Mesendoderm (in vitro differentiated cells): ENCODE measurements around the gene PICALM.

ENCODE experiments used
- DNase-seq: peaks from one replicate; pipeline ENCODE4 v3.0.0; 2013
- H2AK5ac ChIP-seq: 2 replicates; pipeline ENCODE4 v1.6.1; 2013; ENCODE audit warnings: low read length, inconsistent platforms
- H2BK120ac ChIP-seq: 2 replicates; pipeline ENCODE4 v1.6.1; 2013; ENCODE audit warnings: low read depth, mild to moderate bottlenecking, low read length, moderate library complexity, mixed read lengths
- H2BK15ac ChIP-seq: replicated peaks from 2 replicates; pipeline ENCODE4 v1.6.1; 2013; ENCODE audit warnings: low read depth, mild to moderate bottlenecking, moderate library complexity
- H2BK5ac ChIP-seq: 2 replicates; pipeline ENCODE4 v1.6.1; 2013; ENCODE audit warnings: low read length, inconsistent platforms
- H3K18ac ChIP-seq: 2 replicates; pipeline ENCODE4 v1.6.1; 2013; ENCODE audit warnings: mild to moderate bottlenecking, low read length, mixed read lengths
- H3K23ac ChIP-seq: one replicate; pipeline ENCODE4 v1.6.1; 2013; ENCODE audit warnings: low read length
- H3K27ac ChIP-seq: 2 replicates; pipeline ENCODE4 v1.5.1; 2013; ENCODE audit warnings: low read depth, mild to moderate bottlenecking, inconsistent platforms, low read length, moderate library complexity
- H3K27me3 ChIP-seq: 2 replicates; pipeline ENCODE4 v1.6.1; 2013; ENCODE audit warnings: low read length, control low read depth, mild to moderate bottlenecking, inconsistent platforms; ENCODE audit not compliant: insufficient read depth, poor library complexity
- H3K36me3 ChIP-seq: 2 replicates; pipeline ENCODE4 v1.6.1; 2013; ENCODE audit warnings: low read length, inconsistent platforms; ENCODE audit not compliant: control insufficient read depth, insufficient read depth
- H3K4ac ChIP-seq: one replicate; pipeline ENCODE4 v1.6.1; 2013; ENCODE audit warnings: low read depth, mild to moderate bottlenecking, low read length, moderate library complexity
- H3K4me1 ChIP-seq: 2 replicates; pipeline ENCODE4 v1.6.1; 2013; ENCODE audit warnings: low read depth, low read length, inconsistent platforms; ENCODE audit not compliant: control insufficient read depth
- H3K4me2 ChIP-seq: 2 replicates; pipeline ENCODE4 v1.6.1; 2013; ENCODE audit warnings: low read length
- H3K4me3 ChIP-seq: 2 replicates; pipeline ENCODE4 v1.5.1; 2013; ENCODE audit warnings: mild to moderate bottlenecking, low read length
- H3K56ac ChIP-seq: one replicate; pipeline ENCODE4 v1.6.1; 2013; ENCODE audit warnings: low read length
- H3K79me1 ChIP-seq: 2 replicates; pipeline ENCODE4 v1.6.1; 2013; ENCODE audit warnings: low read length, inconsistent platforms
- H3K79me2 ChIP-seq: 2 replicates; pipeline ENCODE4 v1.6.1; 2013; ENCODE audit warnings: mild to moderate bottlenecking, low read length; ENCODE audit not compliant: control insufficient read depth, insufficient read depth
- H3K9ac ChIP-seq: 2 replicates; pipeline ENCODE4 v1.6.1; 2013; ENCODE audit warnings: low read length, inconsistent platforms
- H4K5ac ChIP-seq: one replicate; pipeline ENCODE4 v1.6.1; 2013; ENCODE audit warnings: low read length
- H4K8ac ChIP-seq: one replicate; pipeline ENCODE4 v1.6.1; 2013; ENCODE audit warnings: low read depth, mild to moderate bottlenecking, control low read depth, low read length, moderate library complexity
- WGBS: extraction: QIAGEN DNeasy Blood & Tissue Kit; methylation state at CpG from one replicate; pipeline ENCODE4 v1.1.7; 2013; ENCODE audit warnings: low lambda C conversion rate, missing lambda C conversion rate; ENCODE audit not compliant: insufficient coverage; ENCODE audit errors: extremely low coverage; 5-methylcytosine and 5-hydroxymethylcytosine counted together

PICALM gene

DNA sequence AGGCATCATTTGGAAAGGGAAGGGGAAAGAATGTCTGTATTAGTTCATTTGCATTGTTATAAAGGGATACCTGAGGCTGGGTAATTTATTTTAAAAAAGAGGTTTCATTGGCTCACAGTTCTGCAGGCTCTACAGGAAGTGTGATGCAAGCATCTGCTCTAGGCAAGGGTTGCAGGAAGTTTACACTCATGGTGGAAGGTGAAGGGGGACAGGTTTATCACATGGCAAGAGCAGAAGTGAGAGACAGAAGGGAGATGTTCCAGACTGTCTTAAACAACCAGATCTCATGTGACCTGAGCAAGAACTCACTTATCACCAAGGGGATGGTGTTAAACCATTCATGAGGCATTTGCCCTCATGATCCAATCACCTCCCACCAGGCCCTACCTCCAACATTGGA, 123.1 kb downstream of the PICALM start:
- no peaks in the 10 kb centered on the region for H3K36me3 ChIP-seq
- no peaks in the 10 kb centered on the region for H3K79me2 ChIP-seq
- H3K56ac ChIP-seq, result no peak overlapping the region
- no peak overlapping the region for H2BK5ac ChIP-seq
- H4K8ac ChIP-seq, result no peak overlapping the region
- H3K23ac ChIP-seq, result no peak overlapping the region
- H3K4me3 ChIP-seq, result no peak overlapping the region
- H3K18ac ChIP-seq, result no peak overlapping the region
- H2AK5ac ChIP-seq, result no peak overlapping the region
- DNase-seq, result peak; percentile 44
- no peak overlapping the region for H2BK120ac ChIP-seq
- H4K5ac ChIP-seq, result no peak overlapping the region
- H3K27me3 ChIP-seq, result no peaks in the 10 kb centered on the region
- no peak overlapping the region for H3K9ac ChIP-seq
- H3K4me1 ChIP-seq, result no peaks in the 10 kb centered on the region
- no peak overlapping the region for H3K4ac ChIP-seq
- no peak overlapping the region for H2BK15ac ChIP-seq
- H3K4me2 ChIP-seq, result no peak overlapping the region
- H3K79me1 ChIP-seq, result no peaks in the 10 kb centered on the region
- H3K27ac ChIP-seq, result no peak overlapping the region

DNA sequence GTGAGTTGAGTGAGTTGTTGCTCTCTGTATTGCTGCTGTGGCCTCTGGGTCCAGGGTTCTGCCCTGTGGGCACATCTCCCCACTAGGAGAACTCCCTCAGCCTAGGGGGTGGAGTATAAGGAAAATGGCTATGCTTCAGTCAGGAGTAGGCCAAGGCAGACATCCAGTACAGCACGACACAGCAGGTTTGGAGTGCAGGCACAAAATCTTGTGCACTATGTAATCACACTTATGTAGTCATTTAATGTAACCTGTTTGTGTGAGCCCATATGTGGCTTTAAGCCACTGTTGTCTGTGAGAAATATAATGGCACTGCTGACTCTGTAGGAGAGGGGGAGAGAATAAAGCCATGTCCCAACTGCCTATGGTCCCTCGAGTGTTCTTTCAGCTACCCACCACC, 123.6 kb downstream of the PICALM start:
- Histone ChIP-seq H3K4me3 (no peak overlapping the region), H3K56ac (no peak overlapping the region), H2BK15ac (no peak overlapping the region), H2BK5ac (no peak overlapping the region), H3K79me1 (no peaks in the 10 kb centered on the region), H3K27ac (no peak overlapping the region), H3K18ac (no peak overlapping the region), H2BK120ac (no peak overlapping the region), H3K4me2 (no peak overlapping the region), H3K9ac (no peak overlapping the region), H4K5ac (no peak overlapping the region), H3K79me2 (no peaks in the 10 kb centered on the region), H3K23ac (no peak overlapping the region), H4K8ac (no peak overlapping the region), H2AK5ac (no peak overlapping the region), H3K27me3 (no peaks in the 10 kb centered on the region), H3K4ac (no peak overlapping the region), H3K4me1 (no peaks in the 10 kb centered on the region), H3K36me3 (no peaks in the 10 kb centered on the region)
- no CpG with 5 or more reads among the region's 2 CpGs for WGBS
- DNase-seq, result no peak

DNA sequence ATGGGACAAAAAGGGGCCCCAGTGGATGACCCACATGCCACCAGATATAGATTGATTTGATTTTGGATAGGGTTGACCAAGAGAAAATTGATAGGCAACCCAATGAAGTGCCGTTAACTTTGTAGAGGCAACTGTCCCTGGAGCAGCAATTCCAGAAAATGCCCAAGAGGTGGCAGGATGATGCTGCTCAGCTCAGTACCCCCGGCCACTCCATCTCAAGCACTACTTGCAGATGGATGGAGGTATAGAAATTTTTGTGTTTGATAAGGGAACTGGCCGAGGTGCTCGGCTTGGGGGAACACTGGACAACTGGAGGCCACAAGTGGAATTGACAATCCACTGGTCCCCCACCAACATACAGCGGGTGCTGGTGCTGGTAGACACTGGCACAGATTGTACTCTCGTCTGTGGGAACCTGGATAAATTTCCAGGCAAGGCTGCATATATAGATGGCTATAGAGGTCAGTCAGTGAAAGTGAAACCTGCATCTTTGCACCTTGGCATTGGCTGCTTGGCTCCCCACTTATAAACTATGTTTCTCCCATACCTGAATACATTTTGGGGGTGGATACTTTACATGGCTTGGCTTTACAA, 127.4 kb downstream of the PICALM start:
- DNase-seq, result peak; percentile 76

DNA sequence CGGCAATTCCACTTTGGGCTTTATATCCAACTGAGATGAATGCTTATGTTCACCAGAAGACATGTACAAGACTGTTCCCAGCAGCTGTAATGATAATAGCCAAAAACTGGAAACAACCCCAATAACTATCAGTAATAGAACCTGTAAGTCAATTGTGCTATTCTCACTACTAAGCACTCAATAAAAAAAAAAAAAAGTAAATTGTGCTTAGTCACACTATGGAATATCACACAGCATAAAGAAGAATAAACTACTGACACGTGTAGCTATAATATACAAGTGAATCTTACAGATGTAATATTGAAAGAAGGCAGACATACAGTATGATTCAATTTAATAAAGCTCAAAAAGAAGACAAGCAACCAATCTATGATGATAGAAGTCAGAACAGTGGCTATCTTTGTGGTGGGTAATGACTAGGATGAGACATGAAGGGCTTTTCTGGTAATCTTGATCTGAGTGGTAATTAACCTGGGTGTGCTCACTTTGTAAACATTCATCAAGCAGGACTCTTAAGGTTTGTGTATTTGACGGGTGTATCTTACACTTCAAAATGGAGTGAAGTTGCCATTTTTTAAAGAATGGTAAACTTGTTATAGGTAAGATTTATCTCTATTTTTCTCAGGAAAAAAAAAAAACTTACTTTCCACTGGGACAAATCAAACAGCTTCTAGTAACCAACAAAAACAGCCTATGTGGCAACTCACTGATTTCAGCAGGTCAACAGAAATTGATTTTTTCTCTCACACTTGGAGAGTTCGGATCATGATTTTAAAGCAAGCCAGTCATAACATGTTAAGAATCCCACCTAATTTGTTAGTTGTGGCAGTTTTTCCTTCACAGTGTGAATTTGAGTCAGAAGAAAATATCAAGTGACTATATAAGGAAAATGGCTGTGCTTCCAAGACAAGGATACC, 129.5 kb downstream of the PICALM start:
- no CpG with 5 or more reads among the region's 4 CpGs for WGBS
- Histone ChIP-seq H3K36me3 (no peaks in the 10 kb centered on the region), H3K9ac (no peak overlapping the region), H2BK5ac (no peak overlapping the region), H3K4ac (no peak overlapping the region), H3K4me3 (no peak overlapping the region), H3K4me1 (no peaks in the 10 kb centered on the region), H4K5ac (no peak overlapping the region), H2BK120ac (no peak overlapping the region), H3K56ac (no peak overlapping the region), H2AK5ac (no peak overlapping the region), H3K79me1 (no peaks in the 10 kb centered on the region), H3K18ac (no peak overlapping the region), H3K27ac (no peak overlapping the region), H4K8ac (no peak overlapping the region), H3K27me3 (no peaks in the 10 kb centered on the region), H3K79me2 (no peaks in the 10 kb centered on the region), H2BK15ac (no peak overlapping the region), H3K4me2 (no peak overlapping the region), H3K23ac (no peak overlapping the region)
- no peak for DNase-seq

More for the DNA sequence above, 127.4 kb downstream of the PICALM start:
- Histone ChIP-seq H3K4me3 (no peak overlapping the region), H3K27ac (no peak overlapping the region), H2AK5ac (no peak overlapping the region), H3K27me3 (no peaks in the 10 kb centered on the region), H4K8ac (no peak overlapping the region), H3K36me3 (no peaks in the 10 kb centered on the region), H3K4me1 (no peaks in the 10 kb centered on the region), H2BK15ac (no peak overlapping the region), H4K5ac (no peak overlapping the region), H3K4me2 (no peak overlapping the region), H3K79me2 (no peaks in the 10 kb centered on the region), H3K4ac (no peak overlapping the region), H2BK120ac (no peak overlapping the region), H3K23ac (no peak overlapping the region), H3K9ac (no peak overlapping the region), H2BK5ac (no peak overlapping the region), H3K79me1 (no peaks in the 10 kb centered on the region), H3K56ac (no peak overlapping the region), H3K18ac (no peak overlapping the region)
- no CpG with 5 or more reads among the region's 6 CpGs for WGBS

DNA sequence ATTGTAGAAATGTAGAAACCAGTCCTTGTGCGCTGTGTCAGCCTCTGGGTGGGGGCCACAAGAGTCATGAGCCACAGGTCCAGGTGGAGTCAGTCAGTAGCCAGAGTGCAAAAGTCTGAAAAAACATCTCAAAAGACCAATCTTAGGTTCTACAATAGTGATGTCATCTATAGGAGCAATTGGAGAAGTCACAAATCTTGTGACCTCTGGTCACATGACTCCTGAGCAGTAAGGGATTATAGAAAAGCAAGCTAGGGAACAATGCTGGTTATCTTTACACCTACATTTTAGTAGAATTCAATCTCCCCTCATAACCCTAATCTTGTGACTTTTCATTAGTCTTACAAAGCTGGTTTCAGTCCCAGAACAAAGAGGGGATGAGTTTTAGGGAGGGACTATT, 131.0 kb downstream of the PICALM start:
- no peak overlapping the region for H3K23ac ChIP-seq
- H3K79me1 ChIP-seq, result no peaks in the 10 kb centered on the region
- WGBS, result no CpG with 5 or more reads among the region's 1 CpG

More for the DNA sequence above, 131.0 kb downstream of the PICALM start:
- Histone ChIP-seq H4K8ac (no peak overlapping the region), H3K36me3 (no peaks in the 10 kb centered on the region), H3K4me2 (no peak overlapping the region), H3K4me3 (no peak overlapping the region), H3K9ac (no peak overlapping the region), H3K56ac (no peak overlapping the region), H2BK15ac (no peak overlapping the region), H4K5ac (no peak overlapping the region), H3K4me1 (no peaks in the 10 kb centered on the region), H3K27me3 (no peaks in the 10 kb centered on the region), H3K4ac (no peak overlapping the region), H3K18ac (no peak overlapping the region), H2BK120ac (no peak overlapping the region), H3K27ac (no peak overlapping the region), H3K79me2 (no peaks in the 10 kb centered on the region), H2BK5ac (no peak overlapping the region), H2AK5ac (no peak overlapping the region)
- DNase-seq, result no peak
